Skin of body (tissue), 3 donors: ENCODE results near the gene DDHD1. TPM values are rescaled to one million over a fixed set of nuclear protein-coding genes. Genes with fewer than 3 reads are reported as not detected.

Source experiments
- DNase-seq: peaks from one replicate; lab custom pipeline; 2025; lab: John Stamatoyannopoulos, UW
- small RNA-seq: library from RNA; depleted of rRNA; stranded (forward); fragments of <200 nt; gene quantifications from one replicate; pipeline ENCODE3, GENCODE V24; 2014; ENCODE audit warnings: low replicate concordance
- total RNA-seq: library from RNA; depleted of rRNA; stranded (reverse); fragments of >200 nt; gene quantifications from one replicate; pipeline ENCODE4 v1.2.3, GENCODE V29; 2014

The DDHD1 gene
- total RNA-seq, 1 donor from 2014 or later: 23.8 TPM

DNA sequence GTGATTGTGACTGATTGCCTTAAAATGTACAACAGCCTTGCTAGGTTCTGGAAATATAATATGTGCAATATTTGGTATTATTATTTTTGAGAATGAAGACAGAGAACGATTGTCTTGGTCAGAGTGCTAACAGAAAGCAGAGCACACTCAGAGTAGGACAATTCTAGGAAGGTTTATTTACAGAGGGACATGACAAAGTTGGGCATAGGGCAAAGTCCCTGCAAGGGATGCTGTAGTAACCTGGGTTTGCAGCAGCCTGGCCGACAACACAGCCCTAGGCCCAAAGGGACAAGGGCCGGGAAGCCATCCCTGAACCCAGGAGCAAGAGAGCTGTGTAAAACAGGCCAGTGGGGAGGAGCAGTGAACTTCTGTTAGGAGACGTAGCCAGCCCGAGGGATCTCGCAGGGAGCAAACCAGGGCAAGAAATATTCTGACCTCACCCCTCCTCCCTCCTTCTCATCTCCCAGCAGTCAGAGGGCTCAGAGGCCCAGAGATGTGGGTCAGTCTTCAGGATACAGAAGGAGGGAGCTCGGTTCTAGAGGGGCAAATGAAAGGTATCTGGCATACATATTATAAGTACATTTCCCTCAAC is 151.2 kb downstream of the DDHD1 start:
- DNase-seq: no peak

GRCh38 chr14:52998376-52999015 is 154.6 kb downstream of the DDHD1 start:
- peak; percentile 95 for DNase-seq

DNA sequence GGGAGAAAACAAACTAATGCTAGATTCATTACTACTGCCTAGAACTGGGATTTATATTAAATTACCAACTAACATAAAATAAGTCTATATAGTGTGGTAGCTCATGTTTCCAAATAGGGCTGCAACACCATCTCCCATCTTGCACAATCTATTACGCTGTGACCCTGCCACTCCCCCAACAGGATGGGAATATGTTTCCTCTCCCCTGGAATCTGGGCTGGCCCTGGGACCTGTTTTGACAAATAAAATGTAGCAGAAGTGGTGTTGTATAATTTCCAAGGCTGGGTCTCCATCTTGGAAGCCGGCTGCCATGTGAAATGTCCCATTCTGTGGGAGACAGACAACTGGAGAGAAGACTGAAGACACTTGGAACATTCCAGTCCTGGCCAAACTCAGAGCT is 156.6 kb downstream of the DDHD1 start:
- no peak for DNase-seq

GRCh38 chr14:52995998-52996397 is 157.1 kb downstream of the DDHD1 start:
- DNase-seq: no peak

DNA sequence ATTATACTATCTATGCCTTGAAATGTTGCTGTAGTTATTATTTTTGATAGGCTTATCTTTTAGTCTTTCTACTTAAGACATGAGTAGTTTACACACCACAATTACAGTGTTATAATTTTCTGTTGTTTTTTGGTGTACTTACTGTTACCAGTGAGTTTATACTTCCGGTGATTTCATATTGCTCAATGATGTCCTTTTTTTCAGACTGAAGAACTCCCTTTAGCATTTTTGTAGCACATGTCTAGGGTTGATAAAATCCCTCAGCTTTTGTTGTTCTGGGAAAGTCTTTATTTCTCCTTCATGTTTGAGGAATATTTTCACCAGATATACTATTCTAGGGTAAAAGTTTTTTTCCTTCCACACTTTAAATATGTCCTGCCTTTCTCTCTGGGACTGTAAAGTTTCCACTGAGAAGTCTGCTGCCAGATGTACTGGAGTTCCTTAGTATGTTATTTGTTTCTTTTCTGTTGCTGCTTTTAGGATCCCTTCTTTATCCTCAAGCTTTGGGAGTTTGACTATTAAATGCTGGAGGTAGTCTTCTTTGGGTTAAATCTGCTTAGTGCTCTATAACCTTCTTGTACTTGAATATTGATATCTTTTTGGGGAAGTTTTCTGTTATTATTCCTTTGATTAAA is 160.8 kb downstream of the DDHD1 start:
- no peak for DNase-seq

GRCh38 chr14:52988139-52988538 is 165.0 kb downstream of the DDHD1 start:
- DNase-seq: no peak

GRCh38 chr14:52987514-52987913 is 165.6 kb downstream of the DDHD1 start:
- DNase-seq: no peak

DNA sequence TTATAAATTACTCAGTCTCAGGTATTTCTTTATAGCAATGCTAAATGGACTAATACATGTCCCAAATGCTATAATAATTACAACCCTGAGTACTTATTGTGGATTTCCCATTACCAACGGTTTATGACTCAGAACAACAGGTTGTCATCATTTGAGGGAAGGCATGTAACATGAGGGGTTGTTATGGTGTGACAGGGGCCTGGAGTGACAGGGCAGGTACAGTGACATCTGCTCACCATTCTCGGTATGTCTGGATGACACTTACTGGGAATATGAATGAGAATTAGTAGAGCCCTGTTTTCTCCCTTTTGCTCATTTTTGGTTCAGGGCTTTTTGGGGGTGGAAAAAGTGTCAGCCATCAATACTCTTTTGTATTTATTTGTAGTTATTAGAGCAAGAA is 166.1 kb downstream of the DDHD1 start:
- no peak for DNase-seq

Small RNA genes within 50 kb of the gene (small RNA-seq; reads per million reads assigned to genes)
- not detected for gene AL352979.1

Other genes with a start within 250 kb of the DDHD1 start
- 95.0 TPM for gene FERMT2, start 202.3 kb downstream of the DDHD1 start, total RNA-seq